T-helper 1 cell treated with Interleukin-12 subunit alpha and Interleukin-12 subunit beta and Interleukin-4 antibody, amounts not matched to agents 30 ng/mL and 1 ng/mL, for 36 hours (primary cell): ENCODE data around the gene RAET1L. TPM values are rescaled to one million over a fixed set of nuclear protein-coding genes. Genes with fewer than 3 reads are reported as not detected.

Experiments
- intact Hi-C: fragments of 100-400 bp; cut with micrococcal nuclease; formaldehyde crosslinking; loops from one replicate; pipeline ENCODE4 v1.15.1; 2024
- total RNA-seq: library from RNA; stranded (reverse); gene quantifications from 2 replicates; pipeline ENCODE4 v1.2.3, GENCODE V29; 2022

RAET1L gene
- total RNA-seq, 1 donor from 2014 or later, result not detected

DNA sequence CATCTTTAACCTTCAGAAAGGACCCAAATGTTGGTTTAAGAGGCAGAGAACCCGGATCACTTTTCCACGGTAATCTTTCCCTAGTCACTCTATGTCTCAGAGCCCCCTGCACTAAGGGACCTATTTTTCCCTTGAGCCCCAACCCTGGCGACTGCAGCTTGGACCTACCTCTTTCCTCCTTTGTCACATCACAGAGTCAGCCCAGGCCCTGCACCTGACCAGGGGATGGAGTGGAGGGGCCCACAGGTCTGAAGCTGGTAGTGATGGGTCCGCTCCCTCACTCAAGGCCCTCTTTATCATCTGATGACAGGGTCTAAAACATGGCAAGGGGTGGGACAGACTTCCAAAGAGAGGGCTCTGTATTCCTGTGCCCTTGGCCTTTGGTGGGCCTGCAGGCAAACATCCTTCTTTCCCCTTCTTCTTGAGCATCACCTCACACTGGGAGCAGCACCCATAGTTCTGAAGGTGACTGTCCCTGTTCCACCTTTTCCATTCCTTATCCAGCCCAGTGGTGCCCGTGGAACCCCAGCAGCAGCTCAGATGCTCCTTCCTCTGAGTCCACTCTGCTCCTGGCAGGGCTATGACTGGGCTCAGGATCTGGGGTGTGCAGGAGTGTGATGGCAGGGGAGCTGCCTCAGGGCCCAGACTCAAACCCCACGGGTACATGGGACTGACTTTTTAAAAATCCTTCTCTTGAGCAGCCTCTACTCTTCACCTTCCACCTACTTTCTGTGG lies 6.3 kb downstream of the RAET1L start:
- intact Hi-C loops, result loop anchor here (5.0 to 10.0 kb wide), 2 partner anchors 297 to 796 kb away; no protein-coding TSS in a partner anchor

DNA sequence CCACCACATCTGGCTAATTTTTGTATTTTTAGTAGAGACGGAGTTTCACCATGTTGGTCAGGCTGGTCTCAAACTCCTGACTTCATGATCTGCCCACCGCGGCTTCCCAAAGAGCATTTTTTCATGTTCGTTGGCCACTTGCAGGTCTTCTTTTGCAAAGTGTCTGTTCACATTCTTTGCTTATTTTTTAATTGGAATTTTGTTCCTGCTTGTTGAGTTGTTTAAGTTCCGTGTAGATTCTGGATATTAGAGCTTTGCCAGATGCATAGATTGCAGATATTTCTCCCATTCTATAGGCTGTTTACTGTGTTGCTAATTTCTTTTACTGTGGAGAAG lies 8.2 kb downstream of the RAET1L start:
- intact Hi-C loops, result loop anchor here (1.0 to 10.0 kb wide), 5 partner anchors 83 to 798 kb away; partner anchors contain the start of gene LRP11

DNA sequence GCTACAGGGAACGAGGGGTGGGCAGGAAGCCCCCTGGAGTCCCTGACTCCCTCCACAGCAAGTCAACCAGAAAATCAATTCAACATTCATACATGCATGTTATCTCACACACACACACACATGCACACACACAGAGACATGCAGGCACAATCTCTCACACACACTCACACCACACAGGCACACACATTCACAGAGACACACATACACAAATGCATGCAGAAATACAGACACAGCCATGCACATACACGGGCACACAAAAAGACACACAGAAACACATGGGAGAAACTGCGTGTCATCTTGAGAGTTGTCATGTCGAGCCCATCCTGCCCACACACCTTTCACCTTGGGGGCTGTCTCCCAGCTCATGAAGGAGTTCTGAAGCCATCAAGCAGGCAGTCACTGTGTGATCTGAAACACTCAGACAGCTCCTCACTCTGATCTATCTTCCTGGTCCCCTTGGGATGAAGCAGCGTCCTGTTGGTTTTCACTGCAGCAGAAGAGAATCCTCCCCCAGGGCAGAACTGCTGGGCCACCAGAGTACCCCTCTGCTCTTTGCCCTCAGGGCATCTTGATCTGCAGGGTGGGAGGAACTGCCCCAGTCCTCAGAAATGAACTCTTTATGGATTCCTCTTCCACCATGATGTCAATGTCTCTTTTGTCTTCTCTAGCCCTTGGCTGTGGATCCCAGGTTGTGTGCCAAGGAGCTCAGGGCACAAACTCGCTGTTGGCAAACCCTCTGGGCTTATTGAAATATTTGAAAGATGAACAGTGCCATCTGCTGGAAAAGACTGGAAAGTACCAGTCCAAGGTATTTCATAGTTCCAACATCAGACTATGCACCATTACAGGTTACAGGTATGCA lies 8.8 kb downstream of the RAET1L start:
- intact Hi-C loops, result loop anchor here (1.0 to 10.0 kb wide), 5 partner anchors 82 to 798 kb away; partner anchors contain the start of gene LRP11

DNA sequence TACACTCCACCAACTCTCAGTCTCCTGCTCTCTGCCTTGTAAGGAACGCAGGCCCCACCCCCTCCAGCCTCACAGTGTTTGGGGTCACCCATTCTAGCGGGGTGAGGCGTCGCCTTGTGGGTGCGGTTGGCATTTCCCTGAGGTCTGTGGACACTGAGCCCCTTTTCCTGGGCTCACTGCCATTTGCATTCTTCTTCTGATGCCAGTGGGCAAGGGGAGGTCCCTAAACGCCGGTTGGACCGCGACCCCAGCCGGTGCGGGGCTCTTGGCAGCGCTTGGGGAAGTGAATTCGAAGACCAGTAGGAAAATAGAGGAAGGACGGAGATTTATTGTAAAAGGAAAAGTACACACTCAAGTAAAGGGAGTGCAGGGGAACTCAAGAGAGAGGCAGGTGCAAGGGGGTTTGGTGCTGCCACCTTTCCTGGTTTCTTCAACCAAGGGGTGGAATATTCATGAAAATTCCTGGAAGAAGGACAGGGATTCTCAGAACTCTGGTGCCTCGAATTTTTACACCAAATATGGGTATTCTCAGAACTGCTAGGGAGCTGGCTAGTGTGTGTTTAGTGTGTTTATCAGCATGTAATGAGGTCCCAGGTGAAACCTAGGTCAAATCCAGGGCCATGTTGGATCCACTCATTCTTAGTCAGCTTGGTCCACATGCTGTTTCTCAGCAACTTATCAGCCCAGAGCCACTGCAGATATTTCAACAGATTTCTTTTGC lies 9.9 kb downstream of the RAET1L start:
- intact Hi-C loops, result loop anchor here (5.0 to 10.0 kb wide), 2 partner anchors 293 to 799 kb away; no protein-coding TSS in a partner anchor

DNA sequence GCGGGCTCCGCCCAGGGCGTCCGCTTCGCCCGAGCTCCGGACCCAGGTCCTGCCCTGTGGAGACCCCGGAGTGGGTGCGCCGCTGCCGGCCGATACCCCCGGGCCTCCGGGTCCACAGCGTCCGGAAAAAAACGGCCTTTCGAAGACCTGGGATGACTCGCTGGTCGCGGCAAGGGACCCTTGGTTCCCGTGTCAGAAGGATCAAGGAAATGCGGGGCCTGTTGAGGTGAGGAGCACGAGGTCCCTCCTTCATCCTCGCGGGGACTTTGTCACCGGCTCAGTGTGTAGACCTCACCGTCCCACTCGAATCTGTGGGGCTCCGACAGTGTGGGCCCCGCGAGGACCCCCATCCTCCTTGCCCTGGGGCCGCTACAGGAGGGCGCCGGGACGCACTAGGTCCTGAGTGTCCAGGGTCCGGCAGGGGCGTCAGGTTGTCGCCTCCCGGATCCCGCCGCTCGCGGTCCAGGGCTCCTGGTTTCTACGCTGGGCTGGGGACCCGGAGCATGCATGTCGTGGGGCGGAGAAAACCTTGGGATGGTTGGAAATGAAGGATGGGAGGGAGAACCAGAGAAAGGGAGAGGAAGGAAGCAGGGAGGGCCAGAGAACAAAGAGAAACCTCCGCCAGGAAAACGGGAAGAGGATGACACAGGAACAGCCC lies 10.6 kb downstream of the RAET1L start:
- intact Hi-C loops, result loop anchor here (1.0 to 10.0 kb wide), 3 partner anchors 58 to 800 kb away; no protein-coding TSS in a partner anchor

DNA sequence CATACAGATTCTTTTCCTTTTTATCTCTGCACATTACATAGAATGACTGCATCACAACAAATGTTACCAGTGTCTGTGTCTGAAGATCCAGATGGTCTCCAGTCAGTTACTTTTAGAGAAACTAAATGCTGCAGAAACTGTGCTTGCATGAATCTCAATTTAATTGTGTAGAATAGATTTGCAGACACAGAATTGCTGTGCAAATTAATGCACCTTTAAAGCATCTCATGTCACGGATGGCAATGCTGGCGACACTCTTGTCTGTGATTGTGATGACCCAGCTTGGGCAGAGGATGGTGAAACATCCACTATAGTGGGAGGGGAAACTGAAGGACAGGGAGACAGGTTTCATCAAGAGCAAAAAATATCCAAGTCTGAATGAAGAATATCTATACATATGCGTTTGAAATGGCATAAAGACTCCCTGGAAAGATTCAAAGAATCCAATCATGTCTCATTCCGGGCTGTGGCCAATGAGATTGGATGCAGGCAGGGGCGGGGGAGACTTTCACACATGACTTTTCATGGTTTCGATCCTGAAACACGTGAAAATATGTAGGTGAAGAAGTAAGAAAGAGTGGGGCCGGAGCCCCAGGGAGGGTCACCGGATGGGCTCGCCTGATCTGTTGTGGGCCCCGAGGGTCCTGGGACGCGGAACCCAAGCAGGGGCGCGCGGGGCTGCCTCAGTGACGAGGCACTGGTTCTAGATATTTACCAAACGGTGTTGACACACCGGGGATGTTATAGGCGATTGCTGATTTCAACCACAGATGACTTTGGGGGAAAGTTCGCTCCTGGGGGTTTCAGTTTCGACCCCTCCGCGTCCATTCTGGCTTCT lies 11.3 kb downstream of the RAET1L start:
- intact Hi-C loops, result loop anchor here (1.0 to 10.0 kb wide), 3 partner anchors 9 to 801 kb away; no protein-coding TSS in a partner anchor

DNA sequence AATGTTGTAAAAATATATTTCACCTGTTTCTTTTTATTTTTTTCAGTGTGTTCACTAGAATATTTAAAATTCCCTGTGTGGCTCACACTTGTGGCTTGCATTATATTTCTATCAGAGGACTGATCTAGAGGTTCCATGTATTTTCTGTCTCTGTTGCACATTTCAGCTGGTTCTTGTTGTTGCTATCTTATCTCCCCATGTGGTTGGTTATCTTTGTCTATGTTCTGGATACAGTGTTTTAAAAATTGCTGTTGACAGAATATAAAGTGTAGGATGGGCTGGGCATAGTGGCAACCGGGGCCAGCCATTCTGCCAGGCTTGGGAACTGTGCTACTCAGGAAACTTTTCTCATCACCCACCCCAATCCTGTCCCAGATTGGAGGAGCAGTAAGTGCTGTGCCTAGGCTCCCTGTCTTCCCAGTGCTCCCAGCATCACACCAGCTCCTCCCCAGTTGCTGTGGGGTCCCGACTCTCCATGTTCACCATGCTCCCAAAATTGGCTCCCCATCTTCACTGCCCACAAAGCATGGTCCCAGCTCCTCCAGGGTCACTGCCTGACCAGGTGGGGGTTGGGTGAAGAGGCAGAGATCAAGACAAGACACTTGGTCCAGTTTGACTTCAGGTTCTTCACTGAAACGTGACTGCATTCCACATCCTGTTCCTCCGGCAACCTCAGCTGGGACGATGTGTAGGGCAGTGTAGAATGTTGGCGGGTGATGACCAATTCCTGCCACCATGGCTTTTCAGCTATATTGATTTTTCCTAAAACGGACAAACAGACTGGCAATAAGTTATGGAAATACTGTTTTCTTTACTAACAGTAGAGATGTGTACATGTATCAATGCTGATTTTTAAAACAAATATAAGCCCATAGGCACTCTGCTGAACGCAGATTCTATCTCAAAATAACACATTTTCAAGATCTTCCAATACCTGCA lies 12.2 kb downstream of the RAET1L start:
- intact Hi-C loops, result loop anchor here (1.0 to 10.0 kb wide), 2 partner anchors 8 to 802 kb away; no protein-coding TSS in a partner anchor

DNA sequence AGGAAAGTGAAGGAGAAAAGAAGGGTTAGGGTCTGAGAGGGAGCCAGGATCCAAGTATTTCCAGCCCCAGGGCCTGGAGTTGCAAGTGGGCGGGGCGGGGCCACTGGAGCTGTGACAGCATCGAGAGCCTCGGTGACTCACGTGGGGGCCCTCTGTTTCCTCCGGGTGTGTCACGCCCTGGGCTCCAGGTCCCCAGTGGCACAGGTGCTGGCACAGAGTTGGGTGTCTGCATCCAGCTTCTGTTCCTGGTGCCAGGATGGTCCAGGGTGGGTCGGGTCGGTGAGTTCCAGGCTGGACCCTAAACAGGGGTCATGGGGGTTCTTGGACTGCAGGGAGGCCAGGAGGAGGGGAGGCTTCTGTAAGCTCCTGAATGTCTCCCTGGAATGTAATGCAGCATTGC lies 16.7 kb downstream of the RAET1L start:
- intact Hi-C loops, result loop anchor here (5.0 kb wide), 1 partner anchor 859 kb away; the partner anchor contains the start of gene MTHFD1L

DNA sequence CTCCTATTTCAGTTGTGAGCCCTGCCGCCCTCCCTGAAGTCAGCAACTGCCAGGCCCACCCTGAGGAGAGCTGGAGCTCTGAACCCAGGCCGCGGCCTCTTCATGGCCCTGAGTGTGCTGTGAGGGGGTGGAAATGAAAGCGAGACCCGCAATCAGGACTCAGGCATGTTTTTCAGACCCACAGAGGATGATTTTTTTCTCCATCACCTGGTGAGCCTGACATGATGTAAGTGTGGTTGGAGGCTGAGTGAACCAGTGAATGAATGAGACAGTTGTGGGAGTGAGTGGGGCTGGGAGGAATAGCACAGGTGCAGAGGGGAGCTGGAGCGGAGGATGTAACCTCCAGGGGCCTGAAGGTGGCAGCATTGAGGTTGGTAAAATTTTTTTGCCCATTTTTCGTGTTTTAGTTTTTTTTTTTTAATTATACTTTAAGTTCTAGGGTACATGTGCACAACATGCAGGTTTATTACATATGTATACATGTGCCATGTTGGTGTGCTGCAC lies 18.3 kb downstream of the RAET1L start:
- intact Hi-C loops, result loop anchor here (5.0 kb wide), 1 partner anchor 860 kb away; the partner anchor contains the start of gene MTHFD1L

DNA sequence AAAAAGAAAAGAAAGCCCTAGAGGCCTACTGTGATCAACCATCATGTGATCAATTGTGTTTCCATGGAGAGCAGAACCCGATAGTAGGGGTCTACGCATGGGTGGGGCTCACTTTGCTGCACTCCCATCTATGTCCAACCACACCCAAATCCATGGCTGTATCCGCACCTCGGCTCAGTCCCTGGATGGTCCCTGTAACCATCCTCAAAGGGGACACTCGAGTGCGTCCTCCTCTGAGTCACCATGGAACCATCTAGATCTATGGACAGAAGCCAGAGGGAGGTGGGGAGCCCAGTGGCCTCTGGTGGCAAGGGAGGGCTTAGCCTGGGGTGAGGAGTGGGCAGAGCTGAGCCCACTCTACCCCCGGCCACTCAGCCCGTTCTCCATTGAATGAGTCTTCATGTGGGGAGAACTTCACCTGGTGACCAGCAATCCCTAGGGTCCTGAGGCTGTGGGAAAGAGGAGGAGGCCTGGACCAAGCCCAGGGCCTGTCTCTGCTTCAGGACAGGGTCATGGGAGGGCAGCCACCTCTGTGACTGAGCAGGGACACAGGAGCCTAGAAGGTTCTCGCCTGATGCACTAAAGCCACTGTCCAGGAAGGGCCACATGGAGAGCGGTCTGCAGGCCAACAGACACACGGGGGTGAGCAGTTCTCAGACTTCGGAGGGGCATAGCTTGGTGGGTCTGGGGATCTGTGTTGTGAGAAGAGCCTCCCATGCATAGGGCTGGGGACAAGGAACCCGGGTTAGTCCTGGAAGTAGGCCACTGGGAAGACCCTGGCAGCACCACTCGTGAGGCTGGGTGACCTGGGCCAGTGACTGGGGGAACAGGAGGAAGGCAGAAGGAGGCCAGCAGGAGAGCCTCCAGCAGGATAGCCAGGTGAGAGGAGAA lies 19.3 kb downstream of the RAET1L start:
- intact Hi-C loops, result loop anchor here (1.0 to 5.0 kb wide), 9 partner anchors 7 to 1385 kb away; partner anchors contain the start of genes GINM1, LRP11, MTHFD1L and ULBP1

DNA sequence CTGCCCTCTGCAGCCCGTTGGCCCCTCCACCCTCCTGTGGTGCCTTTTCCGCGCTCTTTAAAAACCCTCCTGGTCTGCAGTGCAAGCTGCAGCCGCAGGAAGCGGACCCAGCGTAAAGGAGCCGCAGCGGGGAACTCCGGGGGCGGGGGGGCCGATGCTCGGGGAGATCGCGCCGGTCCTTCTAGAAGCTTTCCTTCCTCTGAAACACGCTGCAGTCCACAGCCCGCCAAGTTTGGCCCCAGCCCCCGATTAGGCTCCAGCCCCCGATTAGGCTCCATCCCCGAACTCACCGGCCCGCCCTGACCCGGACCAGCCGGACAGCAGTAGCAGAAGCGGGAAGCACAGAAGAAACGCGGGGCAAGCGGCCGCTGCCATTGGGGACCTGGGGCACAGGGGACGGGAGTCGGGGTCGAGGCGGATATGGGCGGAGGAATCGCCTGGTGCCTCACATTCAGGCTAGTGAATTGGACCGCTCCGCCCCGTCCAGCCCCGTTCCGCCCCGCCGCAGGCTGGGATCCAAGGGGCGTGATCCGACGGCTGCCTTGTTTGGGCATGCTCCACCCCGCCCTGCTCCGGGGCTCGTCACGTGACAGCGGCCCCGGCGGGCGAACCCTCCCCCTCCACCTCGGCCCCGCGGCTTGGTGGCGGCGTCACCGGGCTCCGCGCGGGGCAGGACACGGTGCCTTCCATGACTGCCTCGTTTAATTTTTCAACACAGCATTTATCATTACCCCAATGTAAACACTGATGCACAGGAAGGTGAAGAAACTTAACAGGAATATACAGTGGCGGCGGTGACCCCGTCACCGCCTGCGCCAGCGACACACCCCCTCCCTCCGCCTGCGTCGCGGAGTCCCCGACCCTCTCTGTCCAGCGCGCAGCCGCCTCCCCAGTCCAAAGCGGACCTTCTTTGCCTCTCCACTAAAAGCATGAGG lies 20.3 kb downstream of the RAET1L start:
- intact Hi-C loops, result loop anchor here (1.0 to 5.0 kb wide), 13 partner anchors 8 to 1447 kb away; partner anchors contain the start of genes GINM1, LRP11, MTHFD1L and NUP43

DNA sequence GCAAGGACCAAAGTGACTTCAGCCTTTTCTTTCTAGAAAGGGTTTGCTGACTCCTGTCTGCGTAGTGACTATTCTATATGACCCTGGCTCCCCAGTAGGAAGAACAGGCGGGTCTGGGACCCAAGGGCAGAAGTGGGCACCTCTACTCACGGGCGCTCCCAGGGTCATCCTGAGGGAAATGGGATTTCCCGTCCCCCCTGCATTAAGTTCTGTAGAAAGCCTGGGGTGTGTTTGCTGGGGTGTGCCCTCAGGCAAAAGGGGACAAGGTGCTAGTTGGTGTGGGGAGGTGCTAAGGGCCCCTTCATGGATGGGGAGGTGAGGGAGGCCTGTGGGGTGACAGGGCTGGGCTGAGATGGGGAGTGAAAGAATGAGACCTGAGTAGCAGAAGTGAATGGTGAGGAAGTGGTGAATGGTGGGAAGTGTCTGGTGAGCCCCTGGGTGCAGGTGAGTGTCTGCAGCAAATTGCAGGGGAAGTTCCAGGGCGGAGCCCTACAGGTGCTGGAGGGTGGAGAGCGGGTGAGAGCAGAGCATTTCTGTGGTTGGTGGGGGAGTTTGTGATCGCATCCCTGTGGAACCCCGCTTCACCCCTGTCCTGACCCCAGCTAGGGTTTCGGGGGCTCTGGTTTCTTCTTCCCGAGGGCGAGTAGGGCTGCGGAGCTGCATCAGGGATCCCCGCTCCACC lies 21.1 kb downstream of the RAET1L start:
- intact Hi-C loops, result loop anchor here (1.0 to 5.0 kb wide), 8 partner anchors 63 to 1448 kb away; partner anchors contain the start of genes GINM1, LRP11, NUP43 and RMND1

DNA sequence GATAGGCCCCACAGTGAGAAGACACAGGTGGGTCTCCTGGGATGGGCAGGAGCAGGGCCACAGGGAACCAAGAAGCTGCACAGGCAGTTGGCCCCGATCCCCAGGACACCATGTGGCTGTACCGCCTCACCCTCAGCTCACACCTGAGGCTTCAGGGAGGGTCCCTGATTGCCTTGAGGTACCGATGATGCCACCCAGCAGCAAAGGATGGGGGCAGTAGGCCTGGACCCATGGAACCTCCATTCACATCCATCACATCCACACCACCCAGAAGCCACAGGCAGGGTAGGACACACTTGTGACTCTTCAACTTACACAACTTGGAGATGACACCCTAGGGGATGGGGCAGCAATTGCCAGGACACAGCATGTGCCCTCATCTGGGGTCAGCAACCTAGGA lies 21.7 kb downstream of the RAET1L start:
- intact Hi-C loops, result loop anchor here (5.0 kb wide), 2 partner anchors 971 to 1449 kb away; partner anchors contain the start of gene RMND1

DNA sequence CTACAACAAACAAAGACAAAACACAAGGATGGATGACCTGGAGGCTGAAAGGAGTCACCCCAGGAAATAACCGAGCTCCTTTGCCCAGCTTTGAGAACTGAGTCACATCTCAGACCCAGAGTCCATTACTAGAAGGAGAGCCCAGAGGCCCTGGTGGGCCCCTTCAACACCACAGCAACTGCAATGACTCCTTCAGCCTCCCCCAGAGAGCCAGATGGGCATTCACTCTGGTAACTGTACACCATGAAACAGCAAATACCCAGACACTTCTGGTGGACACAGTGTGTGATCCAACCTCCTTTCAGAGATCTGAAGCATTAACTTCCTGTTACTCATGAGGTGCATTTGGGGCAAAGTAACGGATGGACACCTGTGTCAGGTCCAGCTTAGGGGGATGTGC lies 22.6 kb downstream of the RAET1L start:
- intact Hi-C loops, result loop anchor here (5.0 kb wide), 2 partner anchors 970 to 1450 kb away; partner anchors contain the start of gene RMND1
